H4 (cell line): ENCODE measurements around the gene MYO15A. TPM values are rescaled to one million over a fixed set of nuclear protein-coding genes. Genes with fewer than 3 reads are reported as not detected.

Source experiments
- DNase-seq: peaks from one replicate; pipeline ENCODE4 v3.0.0-alpha.2; 2015; ENCODE audit warnings: low spot score
- total RNA-seq: library from RNA; depleted of rRNA; stranded (reverse); fragments of >200 nt; shearing (Covaris generic); gene quantifications from 2 replicates; pipeline ENCODE4 v1.2.3, GENCODE V29; 2014

Gene MYO15A
- total RNA-seq, 1 experiment from 2014 or later = under 0.01 TPM

DNA sequence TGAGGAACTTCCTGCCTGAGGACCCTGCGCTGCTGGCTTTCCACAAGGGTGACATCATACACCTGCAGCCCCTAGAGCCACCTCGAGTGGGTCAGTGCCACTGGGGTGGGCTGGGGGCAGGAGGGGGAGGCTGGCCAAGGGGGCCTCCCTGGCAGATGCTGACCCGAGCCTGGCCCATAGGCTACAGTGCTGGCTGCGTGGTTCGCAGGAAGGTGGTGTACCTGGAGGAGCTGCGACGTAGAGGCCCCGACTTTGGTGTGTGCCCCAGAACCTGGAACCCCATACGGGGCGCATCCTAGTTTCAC lies 48.4 kb downstream of the MYO15A start:
- DNase-seq = no peak

DNA sequence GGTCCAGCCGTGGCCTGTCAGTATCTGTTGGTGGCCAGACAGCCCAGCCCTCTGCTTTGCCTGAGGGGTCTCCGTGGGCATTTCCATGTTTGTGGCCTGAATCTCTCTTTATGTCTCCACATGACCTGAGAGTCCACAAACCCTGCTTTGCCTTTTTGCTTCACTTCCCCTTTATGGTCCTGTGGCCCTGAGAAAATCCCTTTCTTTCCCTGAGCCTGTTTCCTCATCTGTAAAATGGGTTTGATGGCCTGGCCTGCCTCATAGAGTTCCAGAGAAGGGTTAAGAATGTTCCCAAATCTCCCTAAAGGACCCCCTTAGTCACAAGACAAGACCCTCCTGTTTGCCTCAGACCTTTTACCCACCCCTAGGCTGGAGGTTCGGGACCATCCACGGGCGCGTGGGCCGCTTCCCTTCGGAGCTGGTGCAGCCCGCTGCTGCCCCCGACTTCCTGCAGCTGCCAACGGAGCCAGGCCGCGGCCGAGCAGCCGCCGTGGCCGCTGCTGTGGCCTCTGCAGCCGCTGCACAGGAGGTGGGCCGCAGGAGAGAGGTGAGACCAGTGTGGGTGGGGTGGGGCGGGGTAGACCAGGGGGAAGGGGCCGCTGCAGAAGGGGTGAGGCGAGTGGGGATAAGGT lies 48.9 kb downstream of the MYO15A start:
- no peak for DNase-seq

DNA sequence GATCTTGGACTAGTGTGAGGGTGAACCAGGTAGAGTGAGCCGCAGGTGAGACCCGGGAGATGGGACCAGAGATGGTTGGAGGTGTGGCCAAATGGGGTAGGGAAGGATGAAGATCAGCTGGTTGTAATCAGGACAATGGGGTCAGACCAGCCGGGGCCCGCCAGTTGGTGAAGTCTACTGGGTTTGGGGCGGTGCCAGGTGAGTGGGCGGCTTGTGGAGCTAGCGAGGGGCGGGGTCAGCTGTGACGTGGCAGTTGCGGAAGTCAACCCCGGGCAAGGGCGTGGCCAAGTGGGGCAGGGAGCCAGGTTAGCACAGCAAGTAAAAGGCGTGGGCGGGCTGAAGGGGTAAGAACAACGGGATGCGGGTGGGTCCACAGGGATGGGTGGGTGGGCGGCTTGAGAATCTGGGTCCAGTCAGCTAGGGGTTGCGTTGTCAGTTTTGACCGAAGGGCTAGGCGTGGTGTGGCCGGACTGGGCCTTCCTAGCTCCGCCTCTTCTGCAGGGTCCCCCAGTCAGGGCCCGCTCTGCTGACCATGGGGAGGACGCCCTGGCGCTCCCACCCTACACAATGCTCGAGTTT lies 49.6 kb downstream of the MYO15A start:
- DNase-seq = no peak

DNA sequence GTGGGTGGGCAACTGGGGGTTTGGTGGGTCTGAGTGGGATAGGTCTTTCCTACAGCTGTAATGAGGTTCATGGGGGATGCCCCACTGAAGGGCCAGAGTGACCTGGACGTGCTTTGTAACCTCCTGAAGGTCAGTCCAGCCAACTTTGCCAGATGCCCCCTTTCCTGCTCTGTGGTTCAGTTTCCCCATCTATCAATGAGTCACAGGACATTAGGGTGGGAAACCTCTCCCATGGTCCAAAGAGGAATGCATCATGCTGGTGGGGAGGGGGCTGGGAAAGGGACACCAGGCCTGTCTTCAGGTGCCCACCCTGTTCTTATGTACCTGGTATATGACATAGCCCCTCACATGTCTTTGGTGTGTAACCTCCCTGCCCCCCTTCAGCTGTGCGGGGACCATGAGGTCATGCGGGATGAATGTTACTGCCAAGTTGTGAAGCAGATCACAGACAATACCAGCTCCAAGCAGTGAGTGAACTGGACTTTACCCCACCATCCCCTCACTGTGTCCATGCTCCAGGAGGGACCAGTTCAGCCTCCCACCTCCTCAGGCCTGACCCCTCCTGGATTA lies 51.1 kb downstream of the MYO15A start:
- no peak for DNase-seq

DNA sequence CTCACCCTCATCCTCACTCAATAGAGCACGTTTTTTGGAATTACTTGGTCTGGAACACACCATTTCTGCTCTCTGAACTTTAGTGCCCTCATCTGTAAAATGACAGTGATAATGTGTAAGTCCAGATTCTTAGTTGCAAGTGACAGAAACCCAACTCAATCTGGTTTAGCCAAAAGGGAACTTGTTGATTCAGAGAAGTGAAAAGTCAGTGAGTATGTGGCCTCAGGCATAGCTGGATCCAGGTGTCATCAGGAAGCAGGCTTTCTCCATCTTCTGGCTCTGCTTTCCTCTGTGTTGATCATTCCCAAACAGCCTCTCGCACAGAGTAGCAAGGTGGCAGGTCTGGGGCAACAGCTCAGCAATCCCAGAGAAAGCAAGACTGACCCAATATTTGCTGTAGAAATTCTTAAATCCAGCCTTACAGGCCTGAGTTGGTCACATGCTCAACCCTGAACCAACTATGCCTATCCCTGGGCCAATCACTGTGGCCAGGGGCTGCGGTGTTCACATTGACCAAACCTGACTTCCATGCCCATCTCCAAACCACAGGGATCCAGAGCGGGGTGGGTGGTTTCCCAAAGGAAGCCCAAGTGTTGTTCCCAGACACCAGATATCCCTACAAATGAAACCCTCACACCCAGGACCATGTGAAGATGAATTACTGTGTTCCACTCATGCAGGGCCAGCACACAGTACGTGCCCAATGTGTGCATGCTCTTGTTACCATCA lies 51.7 kb downstream of the MYO15A start:
- no peak for DNase-seq

DNA sequence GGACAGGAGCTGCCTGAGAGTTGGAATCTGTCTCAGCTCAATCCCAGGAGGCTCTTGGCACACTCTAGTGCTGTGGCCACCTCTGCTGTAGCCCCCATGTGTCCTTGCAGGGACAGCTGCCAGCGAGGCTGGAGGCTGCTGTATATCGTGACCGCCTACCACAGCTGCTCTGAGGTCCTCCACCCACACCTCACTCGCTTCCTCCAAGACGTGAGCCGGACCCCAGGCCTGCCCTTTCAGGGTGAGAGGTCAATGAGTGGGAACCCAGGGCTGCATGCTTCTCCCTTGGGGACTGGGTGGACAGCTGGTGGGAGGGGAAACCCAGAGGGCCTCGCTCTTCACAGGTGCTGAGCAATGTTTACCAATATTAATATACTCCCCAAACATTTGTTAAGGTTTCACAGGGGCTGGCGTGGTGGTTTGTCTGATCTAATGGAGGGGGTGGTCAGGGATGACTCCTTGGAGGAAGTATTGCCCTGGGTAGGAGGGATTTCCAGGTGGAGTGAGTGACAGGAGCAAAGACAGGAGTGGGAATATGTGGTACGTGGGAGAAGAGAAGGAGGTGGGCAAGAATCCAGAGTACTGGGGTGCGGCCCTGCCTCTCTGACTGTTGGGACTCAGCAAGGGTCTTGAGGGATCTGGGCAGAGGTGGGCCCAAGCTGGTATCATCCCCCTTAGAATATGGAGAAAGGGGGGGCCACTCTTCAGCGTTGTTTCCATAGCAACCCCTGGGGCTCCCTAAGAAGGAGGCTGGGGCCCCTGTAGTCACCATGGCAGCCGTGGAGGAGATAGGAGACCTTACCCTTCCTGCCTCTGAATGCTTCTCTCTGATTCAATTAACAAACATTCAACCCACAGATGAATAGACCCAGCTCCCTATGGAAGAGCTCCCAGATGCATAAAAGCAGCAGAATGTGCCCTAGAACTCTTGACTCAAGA lies 52.9 kb downstream of the MYO15A start:
- DNase-seq = no peak

DNA sequence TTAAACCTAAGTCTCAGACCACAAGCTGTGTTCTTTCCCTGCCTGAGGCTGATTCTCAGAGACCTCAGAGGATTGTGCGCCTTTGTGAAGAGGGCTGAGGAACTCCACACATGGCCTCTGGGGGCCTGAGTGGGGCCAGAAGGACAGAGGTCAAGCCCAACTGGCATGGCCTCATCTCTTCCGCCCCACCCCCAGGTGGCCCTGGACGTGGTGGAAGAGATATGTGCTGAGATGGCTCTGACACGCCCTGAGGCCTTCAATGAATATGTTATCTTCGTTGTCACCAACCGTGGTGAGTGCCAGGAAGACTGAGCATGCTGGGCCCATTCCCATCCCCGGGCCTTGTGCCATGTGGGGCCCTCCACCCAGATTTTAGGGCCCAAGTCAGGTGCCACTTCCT lies 55.0 kb downstream of the MYO15A start:
- DNase-seq = no peak

DNA sequence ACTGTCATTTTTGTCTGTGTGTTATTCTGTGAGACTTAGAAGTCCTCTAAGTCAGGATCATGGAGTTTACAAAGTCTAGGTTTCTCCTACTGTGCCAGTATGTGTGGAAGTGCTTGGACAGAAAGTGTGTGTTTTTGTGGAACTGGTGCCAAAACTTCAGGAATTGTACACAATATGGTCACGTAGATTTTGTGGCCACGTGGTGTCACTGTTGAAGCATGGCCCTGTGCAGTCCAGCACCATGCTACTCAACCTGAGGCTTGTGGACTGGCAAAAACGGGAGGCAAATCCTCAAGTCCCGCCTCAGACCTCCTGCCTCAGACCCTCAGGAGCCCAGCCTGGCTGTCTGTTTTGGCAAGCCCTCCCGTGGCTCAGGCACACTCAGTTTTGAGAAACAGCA lies 58.3 kb downstream of the MYO15A start:
- DNase-seq = no peak

DNA sequence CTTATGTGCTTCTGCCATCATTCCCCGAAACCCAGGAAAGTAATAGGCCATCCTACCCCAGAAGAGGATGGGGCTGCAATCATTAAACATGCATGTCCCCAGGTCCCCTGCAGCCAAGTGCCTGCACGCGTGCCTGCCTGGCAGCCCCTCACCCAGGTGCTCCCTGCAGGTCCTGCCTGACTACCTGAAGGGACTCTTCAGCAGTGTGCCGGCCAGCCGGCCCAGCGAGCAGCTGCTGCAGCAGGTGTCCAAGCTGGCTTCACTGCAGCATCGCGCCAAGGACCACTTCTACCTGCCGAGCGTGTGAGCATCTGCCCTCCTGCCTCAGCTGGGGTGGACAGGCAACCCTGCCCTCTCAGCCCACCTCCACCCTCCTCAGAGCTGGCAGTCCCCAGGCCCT lies 58.9 kb downstream of the MYO15A start:
- no peak for DNase-seq

DNA sequence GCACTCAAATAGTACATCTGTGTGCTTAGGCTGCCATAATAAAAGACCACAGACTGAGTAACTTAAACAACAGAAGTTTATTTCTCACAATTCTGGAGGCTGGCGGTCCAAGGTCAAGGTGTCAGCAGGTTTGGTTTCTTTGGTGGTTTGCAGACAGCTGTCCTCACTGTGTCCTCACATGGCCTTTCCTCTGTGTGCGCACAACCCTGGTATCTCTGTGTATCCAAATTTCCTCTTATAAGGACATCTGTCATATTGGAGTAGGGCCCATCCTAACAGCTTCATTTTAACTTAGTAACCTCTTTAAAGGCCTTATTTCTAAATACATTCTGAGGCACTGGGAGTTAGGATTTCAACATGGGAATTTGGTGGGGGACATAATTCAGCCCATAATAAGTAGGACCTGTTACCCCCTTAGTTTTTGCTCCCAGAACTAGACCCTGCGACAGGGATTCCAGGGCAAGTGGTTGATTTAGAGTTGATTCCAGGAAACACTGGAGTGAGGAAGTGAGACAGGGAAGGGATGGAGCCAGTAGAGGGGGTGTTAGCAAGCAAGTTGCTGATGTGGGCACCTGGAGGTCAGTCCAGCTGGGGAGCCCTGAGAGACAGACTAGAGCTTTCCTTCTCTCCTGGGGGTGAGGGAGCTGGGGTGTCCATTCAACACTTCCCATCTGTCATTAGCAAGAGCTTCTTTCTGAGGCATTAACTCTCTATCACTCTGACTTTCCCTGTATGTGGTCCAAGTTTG lies 64.1 kb downstream of the MYO15A start:
- DNase-seq = no peak

DNA sequence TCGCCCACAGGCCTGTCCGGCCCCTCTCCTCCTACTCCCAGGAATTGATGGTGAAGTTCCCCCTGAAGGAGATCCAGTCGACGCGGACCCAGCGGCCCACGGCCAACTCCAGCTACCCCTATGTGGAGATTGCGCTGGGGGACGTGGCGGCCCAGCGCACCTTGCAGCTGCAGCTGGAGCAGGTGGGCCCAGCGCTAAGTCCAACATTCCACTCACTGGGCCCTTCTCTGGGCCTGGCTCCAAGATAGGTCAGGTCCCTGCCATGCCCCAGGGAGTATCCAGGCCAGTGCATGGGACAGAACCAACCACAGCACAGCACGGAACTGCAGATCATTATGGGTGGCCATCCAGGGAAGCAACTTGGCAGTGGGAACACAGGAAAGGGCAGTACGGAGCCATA lies 65.2 kb downstream of the MYO15A start:
- no peak for DNase-seq

DNA sequence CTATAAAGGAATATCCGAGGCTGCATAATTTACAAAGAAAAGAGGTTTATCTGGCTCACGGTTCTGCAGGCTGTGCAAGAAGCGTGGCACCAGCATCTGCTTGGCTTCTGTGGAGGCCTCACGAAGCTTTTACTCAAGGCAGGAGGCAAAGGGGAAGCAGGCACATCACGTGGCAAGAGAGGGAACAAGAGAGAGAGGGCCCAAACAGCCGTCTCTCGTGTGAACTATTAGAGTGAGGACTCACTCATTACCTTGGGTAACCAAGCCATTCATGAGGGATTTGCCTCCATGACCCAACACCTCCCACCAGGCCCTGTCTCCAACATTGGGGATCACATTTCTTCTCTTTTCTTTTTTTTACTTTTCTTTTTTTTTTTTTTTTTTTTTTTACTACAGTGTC lies 67.6 kb downstream of the MYO15A start:
- no peak for DNase-seq

DNA sequence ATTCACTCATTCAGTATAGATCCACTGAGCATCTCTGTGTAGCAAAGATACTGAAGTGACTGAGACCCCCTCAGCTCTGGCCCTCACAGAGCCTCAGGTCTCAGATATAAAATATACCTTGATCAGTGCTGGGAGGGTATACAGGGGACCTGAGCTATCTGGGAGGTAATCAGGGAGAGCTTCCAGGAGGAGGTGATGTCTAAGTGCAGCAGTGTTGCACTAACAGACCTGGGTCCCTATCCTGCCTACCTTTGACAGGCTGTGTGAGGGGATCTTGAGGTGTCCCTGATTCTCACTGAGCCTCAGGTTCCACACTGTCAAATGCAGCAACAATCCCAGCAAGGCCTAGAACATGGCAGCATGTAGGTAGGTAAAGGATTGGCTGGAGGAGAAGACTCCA lies 68.6 kb downstream of the MYO15A start:
- DNase-seq = no peak

DNA sequence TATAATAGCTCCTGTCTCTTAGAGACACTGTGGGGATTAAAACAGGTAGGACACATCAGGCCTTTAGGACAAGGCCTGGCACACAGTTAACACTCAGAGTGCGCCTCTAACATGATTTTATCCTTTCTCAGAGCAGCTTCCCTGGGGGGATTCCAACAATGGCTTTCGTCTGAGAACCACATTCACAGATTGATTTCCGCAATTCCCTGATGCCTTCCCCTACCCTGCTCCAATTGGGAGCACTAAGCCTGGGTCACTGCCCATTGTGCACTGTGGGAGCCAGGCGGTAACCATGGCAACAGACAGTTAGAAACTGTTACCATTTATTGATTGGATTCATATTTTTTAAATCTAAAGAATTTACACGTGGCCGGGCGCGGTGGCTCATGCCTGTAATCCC lies 69.2 kb downstream of the MYO15A start:
- no peak for DNase-seq

DNA sequence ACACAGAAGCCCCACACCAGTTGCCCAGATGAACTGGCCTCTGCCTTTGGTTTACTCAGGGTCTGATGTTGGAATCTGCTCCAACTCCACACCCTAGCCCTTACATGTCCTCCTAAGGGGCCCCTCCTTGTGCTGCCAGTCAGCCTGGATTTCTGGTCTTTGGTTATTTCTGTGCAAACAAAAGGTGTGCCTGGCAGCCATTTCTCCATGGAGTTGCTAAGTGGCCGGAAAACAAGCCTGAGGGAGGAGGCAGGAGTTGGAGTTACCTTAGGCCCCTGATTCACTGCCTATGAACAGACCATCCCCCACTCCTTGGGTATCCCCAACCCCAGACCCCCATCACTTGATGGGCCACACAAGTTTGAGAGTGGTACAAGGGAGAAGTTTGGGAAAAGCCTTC lies 70.6 kb downstream of the MYO15A start:
- no peak for DNase-seq

DNA sequence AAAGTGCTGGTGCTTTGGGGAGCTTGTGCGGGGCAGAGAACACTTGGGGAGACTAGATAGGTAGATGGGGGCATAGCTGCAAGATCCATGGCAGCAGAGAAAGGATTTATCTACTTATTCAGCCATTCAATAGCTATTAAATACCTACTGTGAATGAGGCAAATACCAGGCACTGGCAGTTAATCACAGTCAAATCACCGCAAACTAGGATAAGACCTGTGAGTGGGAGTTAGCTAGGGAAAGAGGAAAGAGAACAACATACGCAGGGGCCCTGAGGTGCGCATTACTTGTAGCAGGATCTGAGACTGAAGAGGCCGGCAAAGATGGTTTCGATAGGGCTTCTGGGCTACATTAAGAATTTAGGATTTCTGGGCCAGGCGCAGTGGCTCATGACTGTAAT lies 71.2 kb downstream of the MYO15A start:
- DNase-seq = no peak

DNA sequence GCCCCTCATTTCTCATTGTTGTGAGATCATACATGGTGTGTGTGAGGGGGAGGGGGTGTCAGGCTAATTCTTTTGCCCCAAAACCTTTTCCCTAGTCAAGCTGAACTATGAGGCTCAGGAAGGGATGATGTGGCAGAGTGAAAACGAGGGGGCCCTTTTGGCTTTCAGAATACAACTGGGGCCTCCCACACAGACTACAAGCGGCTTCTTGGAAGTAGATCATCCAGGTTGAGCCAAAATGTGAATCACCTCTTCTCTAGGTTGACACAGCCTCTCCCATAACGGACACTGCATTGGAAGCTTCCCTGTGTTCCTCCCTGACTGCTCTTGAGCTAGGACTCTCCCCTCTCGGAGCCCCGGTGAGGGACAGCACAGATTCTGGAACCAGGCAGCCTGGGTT lies 72.8 kb downstream of the MYO15A start:
- DNase-seq = no peak

DNA sequence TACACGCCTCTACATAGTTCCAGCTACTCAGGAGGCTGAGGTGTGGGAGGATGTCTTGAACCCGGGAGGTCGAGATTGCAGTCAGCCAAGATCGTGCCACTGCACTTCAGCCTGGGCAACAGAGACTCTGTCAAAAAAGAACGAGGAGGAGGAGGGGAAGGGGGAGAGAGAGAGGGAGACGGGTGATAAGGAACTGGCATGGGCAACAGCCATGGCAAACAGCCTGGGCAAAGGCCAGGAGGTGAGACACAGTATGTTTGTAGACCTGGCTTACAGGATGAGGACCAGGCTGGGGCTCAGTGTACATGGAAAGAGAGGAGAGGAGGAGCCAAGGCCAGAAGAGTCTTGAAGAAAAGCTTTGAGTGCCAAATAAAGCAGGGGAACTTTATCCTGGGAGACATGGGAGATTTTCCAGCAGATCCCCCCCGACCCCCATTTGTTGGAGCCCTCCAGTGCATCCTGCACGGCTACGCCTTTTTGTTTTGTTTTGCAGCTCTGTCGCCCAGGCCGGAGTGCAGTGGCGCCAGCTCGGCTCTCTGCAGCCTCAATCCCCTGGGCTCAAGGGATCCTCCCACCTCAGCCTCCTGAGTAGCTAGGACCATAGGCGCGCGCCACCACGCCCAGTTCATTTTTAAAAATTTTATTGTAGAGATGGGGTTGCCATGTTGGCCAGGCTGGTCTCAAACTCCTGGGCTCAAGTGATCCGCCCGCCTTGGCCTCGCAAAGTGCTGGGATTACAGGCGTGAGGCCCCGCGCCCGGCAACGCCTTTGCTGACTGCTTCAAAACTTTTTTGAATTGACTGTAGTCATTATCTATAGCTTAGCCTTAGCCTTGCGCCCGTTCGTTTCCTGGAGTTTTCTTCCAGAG lies 73.8 kb downstream of the MYO15A start:
- no peak for DNase-seq

DNA sequence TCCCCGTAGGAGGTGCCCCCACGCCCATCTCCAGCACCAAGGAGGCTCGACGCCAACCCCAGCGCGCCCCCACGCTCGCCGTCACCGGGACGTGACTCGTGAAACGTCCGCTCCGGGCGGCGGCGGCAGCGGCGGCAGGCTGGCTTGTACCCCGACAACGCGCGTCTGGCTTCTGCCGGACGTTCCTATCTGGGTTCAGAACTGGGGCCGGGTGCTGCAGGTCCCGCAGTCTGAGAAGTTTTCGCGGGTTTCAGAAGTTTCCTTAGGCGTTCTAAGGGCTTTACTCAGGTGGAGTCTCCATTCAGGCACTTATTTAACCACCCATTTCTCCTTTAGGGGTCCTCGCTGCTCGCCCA lies 74.4 kb downstream of the MYO15A start:
- DNase-seq = peak; percentile 64

DNA sequence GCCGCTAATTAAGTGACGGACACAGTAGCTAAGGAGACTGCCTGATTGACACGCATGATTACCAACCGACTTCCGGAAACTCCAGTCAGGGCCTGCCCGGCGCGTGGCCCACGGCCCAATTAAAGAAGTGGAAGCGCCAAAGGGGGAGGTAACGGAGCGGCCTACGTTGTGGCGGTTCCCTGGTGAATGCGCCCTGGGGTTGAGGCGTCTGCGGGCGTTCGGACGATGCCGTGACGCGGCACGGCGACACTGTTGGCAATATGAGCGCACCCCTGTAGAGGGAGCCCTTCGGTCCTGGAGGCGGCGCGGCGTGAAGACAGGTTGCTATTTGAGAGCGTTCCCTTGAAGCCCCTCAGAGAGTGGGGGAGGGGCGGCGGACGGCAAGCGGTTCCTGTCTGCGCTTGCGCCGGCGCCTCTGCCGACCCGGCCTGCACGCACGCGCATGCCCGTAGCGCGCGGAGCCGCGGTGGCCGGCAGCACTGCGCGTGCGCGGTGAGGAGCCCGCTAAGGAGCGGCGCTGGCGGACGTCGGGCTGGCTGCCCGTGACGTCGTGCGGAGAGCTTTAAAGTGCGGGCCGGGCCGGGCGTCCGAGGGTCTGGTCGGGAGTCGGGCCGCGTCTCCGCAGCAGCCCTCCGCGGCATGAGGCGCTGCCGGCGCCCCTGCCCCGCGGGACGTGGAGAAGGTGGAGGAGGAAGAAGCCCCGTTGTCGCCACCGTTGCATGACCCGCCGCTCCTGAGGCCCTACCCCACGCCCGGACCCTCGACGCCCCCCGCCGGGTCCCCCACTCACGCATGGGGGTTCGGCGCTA lies 75.0 kb downstream of the MYO15A start, which contains the start of gene ALKBH5:
Gene ALKBH5, plus strand, starts transcription at position 495 of the 809 bp plus-strand sequence. CDS start 416 bp downstream, outside the sequence.
- peak; percentile 99 for DNase-seq
